Colonic mucosa (tissue), 4 donors: Measurements from ENCODE around the gene TBC1D22A. TPM values are rescaled to one million over a fixed set of nuclear protein-coding genes. Genes with fewer than 3 reads are reported as not detected.
"Not testable (repeated sequence)": the region's sequence is repeated elsewhere in the genome, so short reads cannot be mapped to it uniquely, and the experiment has no call there.

Experiments used
- DNase-seq: peaks from one replicate; pipeline ENCODE4 v3.0.0-alpha.2; 2020
- H3K27ac ChIP-seq: fragments of 200-600 bp; one replicate; pipeline ENCODE4 v1.8.0; 2021
- H3K27me3 ChIP-seq: fragments of 200-600 bp; one replicate; pipeline ENCODE4 v1.8.0; 2021
- H3K36me3 ChIP-seq: fragments of 200-600 bp; one replicate; pipeline ENCODE4 v1.8.0; 2021
- H3K4me1 ChIP-seq: fragments of 200-600 bp; one replicate; pipeline ENCODE4 v1.8.0; 2021; ENCODE audit warnings: mild to moderate bottlenecking
- H3K4me3 ChIP-seq: fragments of 200-600 bp; one replicate; pipeline ENCODE4 v1.8.0; 2021
- H3K9ac ChIP-seq, 2 donors: one replicate each; pipeline ENCODE4 v1.7.0; 2013; ENCODE audit warnings: control low read depth in 2 of 2, low read depth in 2 of 2, low read length in 2 of 2
- H3K9me3 ChIP-seq: fragments of 200-600 bp; one replicate; pipeline ENCODE4 v1.8.0; 2021
- intact Hi-C: fragments of 100-400 bp; cut with DNase I; formaldehyde crosslinking; loops from one replicate; pipeline ENCODE4 v1.14.1; 2022
- total RNA-seq, 2 donors: library from RNA; stranded (reverse); fragmentation: NEBNext Ultra II Directional in 1 of 2; extraction: Animal tissue kit (Norgen Biotek cat#: 25700) in 1 of 2; gene quantifications; one replicate each; pipeline ENCODE4 v1.2.1, GENCODE V29; 2021
- TF ChIP-seq, protein P1 (sequence below): fragments of 200-600 bp; IDR thresholded peaks from one replicate; pipeline ENCODE4 v1.8.0; 2022; ENCODE audit warnings: antibody characterized with exemption, mild to moderate bottlenecking
- donor health status: healthy.
- donor health status: DM: no; HTN: no; CAD: no.
- donor health status: DM: no; HTN: no; CAD: no.

Gene TBC1D22A
- total RNA-seq, 2 donors from 2014 or later, result 34.2 to 36.4 TPM

DNA sequence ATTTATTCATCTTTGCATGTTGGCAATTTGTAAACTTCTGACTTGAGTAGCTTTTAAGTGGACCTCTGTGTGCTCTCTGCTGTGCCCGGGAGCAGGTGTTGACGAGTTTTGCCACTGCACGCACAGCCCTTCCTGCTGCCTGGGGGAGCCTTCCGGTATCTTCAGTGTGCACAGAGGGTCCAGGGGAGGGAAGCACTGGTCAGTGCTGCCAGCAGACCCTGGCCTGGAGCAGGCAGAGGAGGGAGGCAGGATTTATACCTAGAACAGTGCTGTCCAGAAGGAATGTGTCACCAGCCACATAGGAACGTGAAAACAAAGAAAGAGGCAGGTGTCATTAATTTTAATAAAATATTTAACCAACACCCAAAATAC is 403.6 kb downstream of the TBC1D22A start:
- intact Hi-C loops, result no loop called here
- Histone ChIP-seq H3K27me3 (no peaks in the 10 kb centered on the region), H3K9ac (no peak overlapping the region), H3K36me3 (no peaks in the 10 kb centered on the region), H3K9me3 (no peaks in the 10 kb centered on the region), H3K4me1 (no peaks in the 10 kb centered on the region), H3K4me3 (no peak overlapping the region), H3K27ac (no peak overlapping the region)
- TF ChIP-seq, protein P1, sequence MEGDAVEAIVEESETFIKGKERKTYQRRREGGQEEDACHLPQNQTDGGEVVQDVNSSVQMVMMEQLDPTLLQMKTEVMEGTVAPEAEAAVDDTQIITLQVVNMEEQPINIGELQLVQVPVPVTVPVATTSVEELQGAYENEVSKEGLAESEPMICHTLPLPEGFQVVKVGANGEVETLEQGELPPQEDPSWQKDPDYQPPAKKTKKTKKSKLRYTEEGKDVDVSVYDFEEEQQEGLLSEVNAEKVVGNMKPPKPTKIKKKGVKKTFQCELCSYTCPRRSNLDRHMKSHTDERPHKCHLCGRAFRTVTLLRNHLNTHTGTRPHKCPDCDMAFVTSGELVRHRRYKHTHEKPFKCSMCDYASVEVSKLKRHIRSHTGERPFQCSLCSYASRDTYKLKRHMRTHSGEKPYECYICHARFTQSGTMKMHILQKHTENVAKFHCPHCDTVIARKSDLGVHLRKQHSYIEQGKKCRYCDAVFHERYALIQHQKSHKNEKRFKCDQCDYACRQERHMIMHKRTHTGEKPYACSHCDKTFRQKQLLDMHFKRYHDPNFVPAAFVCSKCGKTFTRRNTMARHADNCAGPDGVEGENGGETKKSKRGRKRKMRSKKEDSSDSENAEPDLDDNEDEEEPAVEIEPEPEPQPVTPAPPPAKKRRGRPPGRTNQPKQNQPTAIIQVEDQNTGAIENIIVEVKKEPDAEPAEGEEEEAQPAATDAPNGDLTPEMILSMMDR, result no peak
- no peak for DNase-seq

- no peaks in the 10 kb centered on the region for H3K4me1 ChIP-seq
These were observed 404.1 kb downstream of the TBC1D22A start for GRCh38 chr22:47166446-47167016.

DNA sequence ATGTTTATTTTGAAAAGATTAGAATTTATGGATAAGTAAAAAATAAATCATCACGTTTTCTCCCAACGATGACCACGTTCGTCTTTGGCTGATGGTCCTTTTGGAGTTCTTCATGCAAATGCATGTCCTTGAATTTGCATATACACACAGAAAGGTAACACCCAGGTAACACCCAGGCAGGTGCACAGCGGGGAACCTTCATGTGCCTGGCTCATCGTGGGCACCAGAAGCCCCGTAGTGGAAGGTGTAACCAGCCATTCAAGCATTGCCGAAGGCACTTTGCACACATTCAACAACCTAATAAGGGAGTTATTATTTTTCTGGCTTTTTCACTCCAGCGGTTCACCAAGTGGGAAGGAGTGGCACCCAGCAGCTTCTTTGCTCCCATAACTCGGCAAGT is 404.6 kb downstream of the TBC1D22A start:
- H3K27ac ChIP-seq, result no peak overlapping the region
- no peak overlapping the region for H3K9ac ChIP-seq
- intact Hi-C loops, result no loop called here
- H3K36me3 ChIP-seq, result no peaks in the 10 kb centered on the region
- no peak overlapping the region for H3K4me3 ChIP-seq
- no peak for DNase-seq
- no peaks in the 10 kb centered on the region for H3K9me3 ChIP-seq
- H3K4me1 ChIP-seq, result no peaks in the 10 kb centered on the region
- TF ChIP-seq, protein P1, result no peak
- H3K27me3 ChIP-seq, result no peaks in the 10 kb centered on the region

More at GRCh38 chr22:47166446-47167016, 404.1 kb downstream of the TBC1D22A start:
- Histone ChIP-seq H3K27me3 (no peaks in the 10 kb centered on the region), H3K27ac (no peak overlapping the region), H3K9me3 (no peaks in the 10 kb centered on the region), H3K9ac (no peak overlapping the region), H3K36me3 (no peaks in the 10 kb centered on the region), H3K4me3 (no peak overlapping the region)
- TF ChIP-seq, protein P1, result no peak
- no peak for DNase-seq
- intact Hi-C loops, result no loop called here

DNA sequence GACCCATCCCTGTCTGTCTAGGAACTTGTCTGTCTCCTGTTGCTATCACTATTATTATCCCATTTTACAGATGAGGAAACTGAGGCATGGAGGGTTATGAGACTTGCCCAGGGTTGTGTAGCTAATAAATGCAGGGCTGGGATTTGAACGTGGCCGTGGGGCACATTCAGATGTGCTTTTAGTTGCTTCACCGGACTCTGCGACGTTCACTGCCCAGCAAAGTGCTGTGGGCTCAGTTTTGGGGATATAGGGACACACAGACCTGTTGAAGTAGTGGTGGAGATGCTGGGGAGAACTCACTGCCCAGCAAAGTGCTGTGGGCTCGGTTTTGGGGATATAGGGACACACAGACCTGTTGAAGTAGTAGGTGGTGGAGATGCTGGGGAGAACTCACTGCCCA is 405.5 kb downstream of the TBC1D22A start:
- H3K27me3 ChIP-seq, H3K27ac ChIP-seq, H3K4me3 ChIP-seq, intact Hi-C loops, H3K36me3 ChIP-seq, H3K4me1 ChIP-seq, DNase-seq, H3K9me3 ChIP-seq, H3K9ac ChIP-seq: not testable (repeated sequence)

DNA sequence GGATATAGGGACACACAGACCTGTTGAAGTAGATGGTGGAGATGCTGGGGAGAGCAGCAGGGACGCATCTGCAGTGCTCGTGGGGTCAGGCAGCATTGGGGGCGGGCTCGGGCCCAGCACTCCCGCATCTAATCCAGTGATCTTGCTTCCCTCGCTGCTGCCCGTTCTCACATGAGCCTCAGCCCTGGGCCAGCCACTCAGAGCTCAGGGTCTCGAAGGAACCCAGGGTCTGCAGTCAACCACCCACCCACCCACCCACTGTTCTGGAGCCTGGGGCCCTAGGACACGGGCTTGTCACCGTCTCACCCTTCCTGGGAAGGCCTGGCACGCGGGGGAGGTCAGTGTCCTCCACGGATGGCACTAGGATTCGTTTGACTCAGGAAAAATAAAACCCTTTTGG is 406.0 kb downstream of the TBC1D22A start:
- no peaks in the 10 kb centered on the region for H3K9me3 ChIP-seq
- H3K27ac ChIP-seq, result no peak overlapping the region
- TF ChIP-seq, protein P1, result no peak
- no peak overlapping the region for H3K4me3 ChIP-seq
- no peaks in the 10 kb centered on the region for H3K27me3 ChIP-seq
- H3K36me3 ChIP-seq, result no peaks in the 10 kb centered on the region
- H3K4me1 ChIP-seq, result no peaks in the 10 kb centered on the region
- intact Hi-C loops, result no loop called here
- no peak for DNase-seq
- no peak overlapping the region for H3K9ac ChIP-seq

DNA sequence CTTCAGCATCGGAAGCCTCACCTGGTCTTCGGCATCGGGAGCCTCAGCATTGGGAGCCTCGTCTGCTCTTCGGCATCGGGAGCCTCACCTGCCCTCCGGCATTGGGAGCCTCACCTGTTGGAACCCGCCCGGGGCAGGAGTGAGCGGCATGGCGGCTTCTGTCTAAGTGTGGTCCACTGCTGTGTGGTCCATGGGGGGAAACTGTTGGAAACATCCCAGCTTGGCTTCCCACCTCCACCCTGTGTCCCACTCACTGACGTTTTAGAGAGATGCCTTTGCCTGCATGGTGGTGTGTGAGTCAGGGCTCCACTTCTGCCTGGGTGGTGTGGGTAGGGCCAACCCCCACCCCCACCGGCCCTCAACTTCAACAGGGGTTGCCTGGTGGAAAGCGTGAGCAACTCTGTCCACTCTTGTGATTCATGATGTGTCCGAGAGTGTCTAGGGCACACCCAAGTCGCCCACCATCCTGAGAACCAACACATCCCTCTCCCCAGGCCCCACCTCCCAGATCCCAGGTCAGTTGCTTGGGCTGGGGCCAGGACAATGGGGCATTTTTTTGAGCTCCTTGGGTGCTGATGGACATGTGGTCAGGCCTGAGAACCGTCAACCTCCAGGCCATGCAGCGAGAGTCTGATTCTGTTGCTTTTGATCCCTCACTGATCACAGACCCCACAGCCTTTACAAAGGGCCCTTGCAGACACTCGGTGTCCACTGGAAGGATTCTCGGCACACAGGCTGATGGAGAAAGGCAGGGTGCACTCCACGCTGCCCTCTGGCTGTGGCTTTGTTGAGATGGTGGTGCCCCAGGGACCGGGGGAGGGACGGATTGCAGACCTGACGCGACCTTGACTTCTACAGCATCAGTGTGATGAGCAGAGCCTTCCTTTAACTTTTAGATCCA is 406.7 kb downstream of the TBC1D22A start:
- Histone ChIP-seq H3K27me3 (no peaks in the 10 kb centered on the region), H3K4me1 (no peaks in the 10 kb centered on the region), H3K27ac (no peak overlapping the region), H3K9ac (no peak overlapping the region), H3K36me3 (no peaks in the 10 kb centered on the region), H3K4me3 (no peak overlapping the region), H3K9me3 (no peaks in the 10 kb centered on the region)
- DNase-seq, result no peak
- intact Hi-C loops, result no loop called here
- TF ChIP-seq, protein P1, result peak; percentile 21
